Esophagus muscularis mucosa (tissue), 4 donors: ENCODE results near the gene PITX1.

Experiments
- EP300 ChIP-seq: sonication (generic); formaldehyde crosslinking; IDR thresholded peaks from one replicate; pipeline ENCODE4 v1.6.1; 2017; ENCODE audit warnings: antibody characterized with exemption
- POLR2A ChIP-seq: fragments of 450-650 bp; IDR thresholded peaks from one replicate; pipeline ENCODE4 v1.6.1; 2017; ENCODE audit warnings: antibody characterized with exemption, moderate library complexity, mild to moderate bottlenecking, low read depth
- TF ChIP-seq, protein P1 (sequence below), 3 experiments: fragments of 200-600 bp in 2 of 3; fragments of 450-650 bp in 1 of 3; sonication (generic) in 2 of 3; IDR thresholded peaks; one replicate each; pipeline ENCODE4 v1.5.1; 2017 to 2019; ENCODE audit warnings: antibody characterized with exemption in 3 of 3, mild to moderate bottlenecking in 2 of 3, moderate library complexity in 1 of 3

DNA sequence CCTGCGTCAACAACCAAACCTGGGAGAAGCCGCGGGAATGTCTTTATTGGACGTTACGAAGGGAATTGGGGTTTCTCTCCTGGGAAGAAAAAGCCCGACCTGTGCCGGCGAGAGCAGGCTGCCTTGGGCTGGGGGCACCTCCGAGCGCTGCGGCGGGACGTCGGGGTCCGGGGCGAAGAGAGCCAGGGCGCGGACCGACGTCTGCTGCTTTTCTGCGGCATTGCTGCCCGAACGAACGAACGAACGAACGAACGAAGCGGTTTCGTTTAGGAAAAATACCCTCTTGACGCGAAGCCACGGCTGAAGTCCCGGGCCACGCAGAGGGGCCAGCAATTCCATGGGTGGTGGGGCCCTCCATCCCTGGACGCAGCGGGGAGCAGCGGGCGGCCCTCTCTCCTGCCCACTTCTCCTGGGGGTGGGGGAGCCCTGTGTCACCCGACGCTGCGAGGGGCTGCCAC lies 4.8 kb upstream of the PITX1 start:
- TF ChIP-seq POLR2A (no peak), EP300 (no peak)
- TF ChIP-seq, protein P1, sequence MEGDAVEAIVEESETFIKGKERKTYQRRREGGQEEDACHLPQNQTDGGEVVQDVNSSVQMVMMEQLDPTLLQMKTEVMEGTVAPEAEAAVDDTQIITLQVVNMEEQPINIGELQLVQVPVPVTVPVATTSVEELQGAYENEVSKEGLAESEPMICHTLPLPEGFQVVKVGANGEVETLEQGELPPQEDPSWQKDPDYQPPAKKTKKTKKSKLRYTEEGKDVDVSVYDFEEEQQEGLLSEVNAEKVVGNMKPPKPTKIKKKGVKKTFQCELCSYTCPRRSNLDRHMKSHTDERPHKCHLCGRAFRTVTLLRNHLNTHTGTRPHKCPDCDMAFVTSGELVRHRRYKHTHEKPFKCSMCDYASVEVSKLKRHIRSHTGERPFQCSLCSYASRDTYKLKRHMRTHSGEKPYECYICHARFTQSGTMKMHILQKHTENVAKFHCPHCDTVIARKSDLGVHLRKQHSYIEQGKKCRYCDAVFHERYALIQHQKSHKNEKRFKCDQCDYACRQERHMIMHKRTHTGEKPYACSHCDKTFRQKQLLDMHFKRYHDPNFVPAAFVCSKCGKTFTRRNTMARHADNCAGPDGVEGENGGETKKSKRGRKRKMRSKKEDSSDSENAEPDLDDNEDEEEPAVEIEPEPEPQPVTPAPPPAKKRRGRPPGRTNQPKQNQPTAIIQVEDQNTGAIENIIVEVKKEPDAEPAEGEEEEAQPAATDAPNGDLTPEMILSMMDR (IDR thresholded peaks at IDR 0.05), result no peak
